Measurements from ENCODE around the gene SUB1.
A peak's percentile ranks its signal among the peaks of the same experiment; 100 is the strongest.
"Not testable (repeated sequence)": the region's sequence is repeated elsewhere in the genome, so short reads cannot be mapped to it uniquely, and the experiment has no call there.

The SUB1 gene

GRCh38 chr5:32601623-32602295 is 16.4 kb downstream of the SUB1 start:
- no peak for DNase-seq

DNA sequence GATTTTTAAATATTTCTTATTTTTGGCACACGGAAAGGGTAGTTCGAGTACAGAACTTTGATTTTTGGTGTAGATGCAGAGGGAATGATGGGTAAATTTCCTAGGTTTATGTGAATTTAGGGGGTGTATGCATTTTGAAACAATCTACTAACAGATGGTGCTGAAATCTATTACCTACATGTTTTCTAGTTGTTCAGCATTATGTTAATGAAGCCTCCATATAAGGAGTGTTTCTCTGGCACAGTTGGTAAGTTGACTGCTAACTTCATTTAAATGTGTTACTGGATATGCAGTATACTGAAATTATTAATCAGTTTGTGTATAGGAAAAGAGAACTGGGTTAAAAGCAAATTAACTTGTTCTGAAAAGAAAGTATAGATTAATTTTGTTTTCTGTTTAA is 17.5 kb downstream of the SUB1 start:
- no peak for DNase-seq

GRCh38 chr5:32604800-32605765 is 19.7 kb downstream of the SUB1 start:
- DNase-seq = no peak

GRCh38 chr5:32605766-32606152 is 20.4 kb downstream of the SUB1 start:
- no peak for DNase-seq

DNA sequence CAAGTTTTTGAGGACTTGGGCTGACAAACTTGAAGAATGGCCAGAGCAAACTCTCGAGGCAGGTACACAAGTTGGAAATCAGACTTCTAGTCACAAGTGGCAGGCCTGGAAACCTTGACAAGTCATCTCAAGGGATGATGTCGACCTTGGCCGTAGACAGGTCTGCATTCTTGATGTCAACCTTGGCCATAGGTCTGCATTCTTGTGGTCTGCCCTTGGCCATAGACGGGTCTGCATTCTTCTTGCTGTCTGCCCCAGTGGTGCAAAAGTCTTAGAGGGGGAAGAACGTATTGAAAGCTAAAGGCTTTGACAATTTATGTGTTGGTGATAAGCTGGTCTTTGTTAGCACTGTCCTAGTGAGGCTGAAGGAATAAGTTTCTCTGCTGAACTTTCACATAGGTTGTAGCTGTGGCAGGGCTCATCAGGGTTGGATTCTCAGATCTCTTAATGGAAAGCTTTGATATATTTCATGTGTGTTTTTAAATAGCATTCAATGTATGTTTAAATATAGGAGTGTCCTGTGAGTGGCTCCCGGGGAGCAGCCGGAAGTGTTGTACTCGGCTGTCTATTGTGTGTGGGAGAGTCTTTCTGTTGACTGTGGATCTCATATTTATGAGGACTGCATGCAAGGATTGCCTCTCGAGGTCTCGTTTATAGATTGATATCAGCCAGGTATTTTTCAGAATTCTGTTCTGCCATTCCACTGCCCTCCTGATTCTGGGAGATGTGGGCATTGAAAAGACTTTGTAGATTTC is 27.0 kb downstream of the SUB1 start:
- no peak for DNase-seq

GRCh38 chr5:32613050-32613672 is 27.8 kb downstream of the SUB1 start:
- DNase-seq = peak in 12 of 14 donors; percentile 21 to 78 (median 52)

GRCh38 chr5:32615236-32615635 is 29.9 kb downstream of the SUB1 start:
- DNase-seq = no peak

DNA sequence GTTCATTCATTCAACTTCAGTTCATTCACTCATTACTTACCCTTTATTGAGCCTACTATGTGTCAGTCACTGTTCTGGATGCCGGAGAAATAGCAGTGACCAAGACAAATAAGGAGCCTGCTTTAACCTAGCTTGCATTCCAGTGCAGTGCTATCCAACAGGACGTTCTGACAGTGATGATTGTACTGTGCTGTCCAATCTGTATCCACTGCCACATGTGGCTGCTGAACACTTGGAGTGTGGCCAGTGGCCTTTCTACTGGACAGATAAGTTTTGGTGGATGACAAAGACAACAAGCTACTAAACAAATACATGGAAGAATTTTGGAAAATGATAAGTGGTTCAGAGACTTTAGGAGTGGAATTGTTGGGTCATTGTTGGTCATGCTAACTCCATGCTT is 33.6 kb downstream of the SUB1 start:
- no peak for DNase-seq

DNA sequence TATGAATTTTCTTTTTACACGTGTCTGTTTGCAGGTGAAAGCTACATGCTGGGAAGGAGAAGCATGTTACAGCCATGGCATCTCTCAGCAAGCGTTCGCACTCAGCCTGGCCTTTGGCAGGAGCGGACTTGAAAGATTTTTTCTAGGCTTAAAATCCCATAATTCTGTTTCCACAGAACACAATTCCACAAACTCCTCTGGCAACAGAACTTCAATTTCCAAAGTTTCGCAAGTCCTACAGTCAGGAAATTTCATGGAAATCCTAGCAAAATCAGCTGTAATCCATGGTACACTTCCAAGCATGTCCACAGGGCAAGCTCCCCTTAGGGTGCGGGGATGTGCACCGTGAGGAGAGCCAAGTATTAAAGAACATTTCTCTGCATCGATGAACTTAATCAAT is 35.9 kb downstream of the SUB1 start:
- DNase-seq = no peak

DNA sequence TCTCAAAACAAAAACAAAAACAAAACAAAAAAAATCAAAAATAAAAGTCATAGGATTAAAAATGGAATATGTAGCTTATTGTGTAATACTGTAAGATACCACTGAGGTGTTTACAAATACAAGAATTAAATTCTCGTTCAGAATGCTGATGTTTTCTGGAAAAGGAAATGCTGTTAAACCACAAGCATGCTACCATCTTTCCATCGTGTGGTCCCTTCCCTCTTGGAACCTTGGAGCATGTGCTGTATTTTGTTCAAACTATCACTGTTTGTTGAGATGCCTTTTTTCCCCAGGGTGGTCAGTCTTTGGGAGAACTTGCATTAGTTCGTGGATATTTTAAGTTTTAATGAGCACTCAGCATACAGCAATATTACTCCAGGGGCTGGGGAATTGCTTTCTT is 39.7 kb downstream of the SUB1 start:
- DNase-seq = no peak

DNA sequence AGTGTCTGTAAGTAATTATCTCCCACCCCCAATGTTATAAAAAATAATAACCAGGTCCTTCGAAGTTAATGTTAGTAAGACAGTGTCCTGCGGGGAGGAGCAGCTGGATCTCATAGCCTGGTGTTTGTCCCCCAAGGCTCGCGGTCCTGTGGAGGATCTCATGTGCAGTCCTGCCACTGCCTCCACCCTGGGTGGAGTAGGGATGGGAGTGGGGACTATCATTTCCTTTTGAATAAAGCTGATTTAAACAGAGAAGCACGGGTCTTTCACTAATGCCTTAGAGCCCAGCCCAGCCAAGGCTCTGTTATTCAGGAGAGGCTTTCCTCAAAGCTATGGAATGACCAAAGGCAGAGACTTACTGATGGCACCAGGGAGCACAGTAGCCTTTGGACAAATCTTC is 40.2 kb downstream of the SUB1 start:
- no peak for DNase-seq

DNA sequence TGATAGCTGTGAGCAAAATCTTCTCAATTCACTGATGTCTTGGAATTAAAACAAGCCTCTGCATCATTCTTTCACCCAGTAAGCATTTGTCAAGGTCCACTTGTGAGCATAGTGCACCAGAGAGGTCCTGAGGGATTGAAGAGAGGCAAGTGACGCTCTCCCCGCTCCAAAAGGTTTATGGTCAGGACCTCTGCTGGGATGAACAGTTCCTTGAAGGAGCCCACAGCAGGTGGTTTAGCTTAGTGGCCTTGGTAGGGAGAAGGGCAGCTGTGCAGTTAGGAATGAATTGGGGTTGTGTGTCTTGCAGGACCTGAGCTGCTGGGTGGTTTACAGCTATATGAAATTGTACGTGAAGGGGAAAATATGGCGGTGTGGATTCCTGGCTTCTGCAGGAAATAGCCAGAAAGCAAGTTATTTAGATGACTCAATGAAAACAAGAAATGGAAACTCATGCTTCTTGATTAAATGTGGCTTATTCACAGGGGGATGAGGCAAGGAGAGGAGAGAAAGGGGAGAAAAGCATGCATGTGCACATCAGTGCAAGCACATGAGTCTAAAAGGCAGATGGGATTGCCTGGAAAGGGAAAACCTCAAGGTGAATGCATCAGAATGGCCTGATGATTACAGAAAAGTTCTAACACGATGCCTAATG is 42.0 kb downstream of the SUB1 start:
- DNase-seq = no peak

DNA sequence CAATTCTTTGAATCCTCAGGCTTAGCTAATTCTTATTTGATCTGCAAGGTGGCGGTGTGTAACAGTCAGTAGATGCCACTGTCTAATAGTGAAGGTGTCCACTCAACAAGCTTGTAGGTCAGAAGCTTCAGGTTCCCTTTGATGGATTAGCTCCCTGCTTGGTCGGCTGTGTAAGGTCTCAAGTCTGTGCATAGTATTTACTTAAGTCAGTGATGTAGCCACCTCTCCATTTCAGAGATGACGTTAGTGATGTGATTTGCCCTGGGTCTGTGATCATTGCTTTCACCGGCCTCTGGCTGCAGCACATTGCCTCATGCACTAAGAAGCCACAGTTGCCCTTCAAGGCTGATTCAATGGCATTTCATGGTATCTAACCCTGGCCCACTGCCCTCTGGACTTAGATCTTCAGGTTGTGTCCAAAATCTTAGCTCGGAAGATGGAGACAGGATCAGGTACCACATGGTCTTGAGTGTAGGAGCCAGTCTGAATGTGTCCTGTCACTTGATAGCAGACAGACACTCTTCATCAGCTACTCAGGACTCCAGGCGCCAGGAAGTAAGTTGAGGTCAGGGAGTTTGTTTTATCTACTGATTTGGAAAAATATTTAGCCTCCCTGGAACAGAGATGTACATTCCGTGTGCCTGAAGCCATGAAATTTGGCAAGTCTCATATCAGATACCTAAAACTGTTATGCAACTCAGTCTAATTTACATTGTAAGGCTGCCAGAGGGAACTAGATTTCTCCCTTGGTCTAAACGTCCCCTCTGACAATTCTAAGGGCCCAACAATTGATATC is 42.9 kb downstream of the SUB1 start:
- DNase-seq = no peak

GRCh38 chr5:32630867-32631491 is 45.6 kb downstream of the SUB1 start:
- DNase-seq = no peak

GRCh38 chr5:32633017-32633416 is 47.7 kb downstream of the SUB1 start:
- DNase-seq = not testable (repeated sequence)

GRCh38 chr5:32638309-32638708 is 53.0 kb downstream of the SUB1 start:
- DNase-seq = no peak

- DNase-seq = no peak
These were observed 54.6 kb downstream of the SUB1 start for GRCh38 chr5:32639943-32640342.

DNA sequence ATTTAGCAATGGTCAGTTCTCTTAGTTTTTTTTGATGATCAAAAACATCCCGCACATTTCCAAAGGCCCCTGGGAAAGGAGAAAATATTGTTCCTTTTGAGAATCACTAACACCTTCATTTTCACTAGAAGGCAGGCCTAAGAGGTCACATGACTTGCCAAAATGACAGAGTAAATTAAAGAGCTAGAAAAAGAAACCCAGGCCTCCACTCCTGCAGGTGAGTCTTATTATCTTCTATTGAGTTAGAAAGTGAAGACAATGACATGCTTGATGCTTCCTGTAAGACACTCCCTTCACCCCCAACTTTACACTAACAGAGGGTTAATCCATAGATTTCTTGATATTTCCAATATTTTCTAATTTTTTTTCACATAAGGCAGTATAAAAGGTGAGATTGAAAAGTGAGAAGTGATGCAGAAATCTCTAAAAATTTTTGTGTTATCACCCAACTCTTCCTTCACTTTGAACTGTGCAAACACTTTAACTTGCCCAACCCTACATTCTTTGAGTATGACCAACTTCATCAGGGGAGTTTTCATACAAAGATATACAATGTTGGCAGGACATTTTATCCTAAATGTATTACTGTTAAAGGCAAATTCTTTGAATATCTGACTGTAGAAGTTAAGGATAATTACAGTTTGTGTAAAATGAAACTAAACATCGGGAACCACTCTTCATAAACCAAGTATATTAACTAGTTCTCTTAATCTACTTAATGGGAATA is 57.1 kb downstream of the SUB1 start:
- no peak for DNase-seq

DNA sequence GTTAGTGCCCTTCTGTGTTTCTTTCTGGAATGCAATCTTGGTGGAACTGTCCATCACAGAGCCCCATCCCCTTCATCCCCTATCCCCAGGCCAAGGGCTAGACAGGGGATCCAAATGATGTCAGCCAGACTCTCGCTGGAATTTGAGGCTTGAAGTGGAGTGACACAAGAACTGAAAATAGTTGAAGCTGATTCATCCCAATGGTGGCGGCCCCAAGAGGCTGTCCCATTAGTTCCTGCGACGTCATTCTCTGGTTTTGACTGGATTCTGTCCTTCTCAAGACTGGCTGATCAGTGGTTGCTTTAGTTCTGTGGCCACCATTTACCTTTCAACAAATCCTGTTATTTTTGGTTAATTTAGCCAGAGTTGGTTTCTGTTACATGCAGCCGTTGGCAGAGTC is 59.9 kb downstream of the SUB1 start:
- DNase-seq = no peak

All from C1 segment of cervical spinal cord (tissue), 14 donors.